22Rv1 (cell line): ENCODE measurements around the gene KRT33A.
"Not testable (repeated sequence)": the region's sequence is repeated elsewhere in the genome, so short reads cannot be mapped to it uniquely, and the experiment has no call there.

Source experiments
- H3K27ac ChIP-seq: fragments of 450-650 bp; 2 replicates; pipeline ENCODE4 v1.5.1; 2017
- ZFX ChIP-seq: fragments of 450-650 bp; IDR thresholded peaks from 2 replicates; pipeline ENCODE4 v1.6.1; 2017; ENCODE audit warnings: antibody characterized with exemption, borderline replicate concordance
- TF ChIP-seq, protein P1 (sequence below): fragments of 450-650 bp; IDR thresholded peaks from 2 replicates; pipeline ENCODE4 v1.5.1; 2017; ENCODE audit warnings: mild to moderate bottlenecking

Gene KRT33A

DNA sequence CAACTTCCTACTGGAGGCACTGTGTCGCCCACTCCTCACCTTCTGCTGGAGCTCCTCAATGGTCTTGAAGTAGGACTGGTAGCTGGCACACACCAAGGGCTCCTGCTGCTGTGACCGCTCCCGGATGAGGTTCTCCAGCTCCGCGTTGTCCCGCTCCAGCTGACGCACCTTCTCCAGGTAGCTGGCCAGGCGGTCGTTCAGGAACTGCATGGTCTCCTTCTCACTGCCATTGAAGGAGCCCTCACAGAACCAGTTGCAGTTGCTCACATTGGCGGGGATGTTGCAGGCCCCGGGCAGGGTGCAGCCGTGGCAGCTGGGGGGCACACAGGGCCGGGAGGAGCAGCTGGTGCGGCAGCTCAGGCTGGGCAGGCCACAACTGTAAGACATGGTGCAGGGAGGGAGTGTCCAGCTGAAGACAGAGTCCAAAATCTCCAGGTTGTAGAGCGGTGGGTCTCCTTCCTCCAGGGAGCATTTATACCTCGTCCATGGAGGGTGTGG, at the start of gene KRT33A:
KRT33A (minus strand) TSS at position 448 of the 498 bp plus-strand sequence; CDS start at position 387, 61 bp downstream.
- not testable (repeated sequence) for H3K27ac ChIP-seq

DNA sequence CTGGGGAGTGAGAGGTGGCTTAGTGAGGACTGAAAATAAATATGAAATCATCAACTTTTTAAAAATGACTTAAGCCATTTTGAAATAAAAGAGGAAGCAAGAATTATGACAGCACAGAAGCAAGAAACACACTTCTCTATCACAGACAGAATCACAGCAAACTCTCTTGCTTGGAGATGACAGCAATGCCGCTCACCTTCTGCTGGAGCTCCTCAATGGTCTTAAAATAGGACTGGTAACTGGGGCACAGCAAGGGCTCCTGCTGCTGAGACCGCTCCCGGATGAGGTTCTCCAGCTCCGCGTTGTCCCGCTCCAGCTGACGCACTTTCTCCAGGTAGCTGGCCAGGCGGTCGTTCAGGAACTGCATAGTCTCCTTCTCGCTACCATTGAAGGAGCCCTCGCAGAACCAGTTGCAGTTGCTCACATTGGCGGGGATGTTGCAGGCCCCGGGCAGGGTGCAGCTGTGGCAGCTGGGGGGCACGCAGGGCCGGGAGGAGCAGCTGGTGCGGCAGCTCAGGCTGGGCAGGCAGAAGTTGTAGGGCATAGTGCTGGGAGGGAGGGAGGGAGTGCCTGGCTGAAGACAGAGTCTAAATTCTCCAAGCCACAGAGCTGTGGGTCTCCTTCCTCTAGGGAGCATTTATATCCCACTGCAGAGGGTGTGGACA, 46.5 kb upstream of the KRT33A start, which contains the start of gene KRT31:
KRT31 (minus strand) TSS at position 613 of the 665 bp plus-strand sequence; CDS start at position 544, 69 bp downstream.
- TF ChIP-seq, protein P1, sequence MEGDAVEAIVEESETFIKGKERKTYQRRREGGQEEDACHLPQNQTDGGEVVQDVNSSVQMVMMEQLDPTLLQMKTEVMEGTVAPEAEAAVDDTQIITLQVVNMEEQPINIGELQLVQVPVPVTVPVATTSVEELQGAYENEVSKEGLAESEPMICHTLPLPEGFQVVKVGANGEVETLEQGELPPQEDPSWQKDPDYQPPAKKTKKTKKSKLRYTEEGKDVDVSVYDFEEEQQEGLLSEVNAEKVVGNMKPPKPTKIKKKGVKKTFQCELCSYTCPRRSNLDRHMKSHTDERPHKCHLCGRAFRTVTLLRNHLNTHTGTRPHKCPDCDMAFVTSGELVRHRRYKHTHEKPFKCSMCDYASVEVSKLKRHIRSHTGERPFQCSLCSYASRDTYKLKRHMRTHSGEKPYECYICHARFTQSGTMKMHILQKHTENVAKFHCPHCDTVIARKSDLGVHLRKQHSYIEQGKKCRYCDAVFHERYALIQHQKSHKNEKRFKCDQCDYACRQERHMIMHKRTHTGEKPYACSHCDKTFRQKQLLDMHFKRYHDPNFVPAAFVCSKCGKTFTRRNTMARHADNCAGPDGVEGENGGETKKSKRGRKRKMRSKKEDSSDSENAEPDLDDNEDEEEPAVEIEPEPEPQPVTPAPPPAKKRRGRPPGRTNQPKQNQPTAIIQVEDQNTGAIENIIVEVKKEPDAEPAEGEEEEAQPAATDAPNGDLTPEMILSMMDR, result no peak
- no peak for TF ChIP-seq ZFX
- H3K27ac ChIP-seq, result no peak within 1 kb of the TSS

DNA sequence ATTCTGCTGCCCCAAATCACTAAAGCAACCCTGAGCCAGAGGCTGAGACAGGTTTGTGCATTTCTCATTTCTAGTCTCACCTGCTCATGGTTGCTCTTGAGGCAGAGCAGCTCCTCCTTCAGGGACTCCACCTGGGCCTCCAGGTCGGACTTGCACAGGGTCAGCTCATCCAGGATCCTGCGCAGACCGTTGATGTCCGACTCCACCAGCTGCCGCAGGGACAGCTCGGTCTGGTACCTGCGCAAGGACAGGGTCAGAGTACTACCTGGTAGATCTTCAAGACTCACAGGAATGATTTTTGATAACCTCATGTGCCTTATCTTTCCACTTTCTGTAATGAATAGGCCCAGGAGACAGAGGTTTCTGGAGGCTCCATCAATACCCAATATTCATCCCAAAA, 45.7 kb upstream of the KRT33A start:
- no peak overlapping the region for H3K27ac ChIP-seq

DNA sequence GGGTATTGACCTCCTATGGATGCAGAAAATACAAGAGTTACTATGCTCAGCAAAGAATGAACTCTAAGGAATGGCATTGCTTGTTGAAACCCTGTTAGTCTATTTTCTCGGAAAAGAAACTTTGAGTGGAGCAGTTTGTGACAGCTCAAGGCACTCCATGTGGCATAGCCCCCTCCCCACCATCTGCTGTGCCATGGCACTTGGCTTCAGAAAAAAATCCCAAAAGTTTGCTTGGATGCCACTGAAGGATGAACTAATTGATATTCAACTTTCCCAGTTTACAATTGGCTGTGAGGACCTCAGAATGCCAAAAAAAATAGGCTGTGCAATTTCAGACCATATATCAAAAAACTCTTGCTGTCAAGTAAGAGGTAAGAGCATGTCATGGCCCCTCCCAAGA, 45.0 kb upstream of the KRT33A start:
- TF ChIP-seq ZFX, result no peak
- TF ChIP-seq, protein P1, result no peak

More for the DNA sequence above, 45.7 kb upstream of the KRT33A start:
- TF ChIP-seq, protein P1, result no peak
- TF ChIP-seq ZFX, result no peak

DNA sequence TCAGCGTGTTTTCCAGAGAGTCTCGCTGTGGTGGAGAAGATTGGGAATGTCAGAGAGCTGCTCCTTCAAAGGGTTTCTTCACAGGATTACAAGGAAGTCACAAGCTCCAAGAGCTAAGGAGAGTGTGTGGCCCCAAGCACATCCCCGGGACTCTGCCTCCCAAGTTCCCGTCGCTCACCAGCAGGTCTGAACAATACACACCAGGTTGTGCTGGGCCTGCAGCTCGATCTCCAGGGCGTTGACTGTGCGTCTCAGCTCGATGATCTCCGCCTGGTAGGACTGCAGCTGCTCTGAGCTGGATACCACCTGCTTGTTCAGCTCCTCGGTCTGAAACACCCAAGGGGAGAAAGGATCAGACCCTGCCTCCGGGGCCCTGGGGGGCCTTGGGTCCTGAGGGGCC, 44.4 kb upstream of the KRT33A start:
- H3K27ac ChIP-seq, result not testable (repeated sequence)

More for the DNA sequence above, 45.0 kb upstream of the KRT33A start:
- no peak overlapping the region for H3K27ac ChIP-seq

DNA sequence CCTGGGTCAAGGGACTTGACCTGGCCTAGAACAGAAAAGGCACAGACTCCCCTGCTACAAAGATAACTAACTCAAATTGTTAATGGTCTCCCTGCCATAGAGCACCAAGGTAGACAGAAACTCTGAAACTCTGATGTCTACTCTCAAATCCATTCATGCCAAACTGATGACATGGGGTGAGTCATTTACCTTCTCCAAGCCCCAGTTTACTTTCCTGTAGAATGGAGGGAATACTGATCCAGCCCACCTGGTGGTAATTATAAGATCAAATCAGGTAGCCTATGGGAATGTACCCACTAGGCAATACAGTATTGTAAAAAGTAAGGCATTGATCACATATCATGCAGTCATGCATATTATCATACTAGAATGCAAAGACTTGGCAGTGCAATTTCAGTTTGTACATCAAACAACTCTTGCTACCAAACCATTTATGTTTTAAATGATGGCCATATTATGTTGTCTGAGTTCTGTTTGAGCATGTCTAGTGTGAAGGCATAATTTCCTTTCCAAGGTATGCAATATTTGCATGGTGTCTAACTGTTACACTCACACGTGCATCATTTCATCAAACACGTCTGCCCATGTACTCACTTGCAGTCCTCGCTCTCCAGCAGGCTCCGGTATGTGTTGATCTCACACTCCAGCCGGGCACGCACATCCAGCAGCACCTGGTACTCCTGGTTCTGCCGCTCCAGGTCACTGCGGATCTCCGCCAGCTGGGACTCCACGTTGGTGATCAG, 43.8 kb upstream of the KRT33A start:
- TF ChIP-seq, protein P1, result no peak
- TF ChIP-seq ZFX, result no peak
- H3K27ac ChIP-seq, result no peak overlapping the region

DNA sequence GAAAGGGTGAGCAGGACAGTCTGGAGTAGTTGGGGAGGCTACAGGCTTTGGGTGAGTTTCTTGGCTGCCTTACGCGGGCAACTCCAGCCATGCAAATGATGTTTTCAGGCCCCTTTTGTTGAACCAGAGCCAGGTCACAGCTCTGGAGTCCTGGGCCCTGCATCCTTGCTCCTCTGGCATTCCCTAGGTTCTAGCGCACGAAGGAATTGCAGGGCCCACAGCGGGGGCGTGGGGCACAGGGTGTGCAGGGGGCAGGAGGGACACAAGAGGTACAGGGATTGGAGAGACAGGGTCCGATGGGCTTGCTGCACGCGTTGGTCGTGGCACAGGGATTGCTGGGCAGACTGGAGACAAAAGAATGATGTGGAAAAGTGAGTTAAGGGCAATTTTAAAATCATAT, 43.2 kb upstream of the KRT33A start:
- TF ChIP-seq, protein P1, result no peak
- no peak for TF ChIP-seq ZFX
- no peak overlapping the region for H3K27ac ChIP-seq

DNA sequence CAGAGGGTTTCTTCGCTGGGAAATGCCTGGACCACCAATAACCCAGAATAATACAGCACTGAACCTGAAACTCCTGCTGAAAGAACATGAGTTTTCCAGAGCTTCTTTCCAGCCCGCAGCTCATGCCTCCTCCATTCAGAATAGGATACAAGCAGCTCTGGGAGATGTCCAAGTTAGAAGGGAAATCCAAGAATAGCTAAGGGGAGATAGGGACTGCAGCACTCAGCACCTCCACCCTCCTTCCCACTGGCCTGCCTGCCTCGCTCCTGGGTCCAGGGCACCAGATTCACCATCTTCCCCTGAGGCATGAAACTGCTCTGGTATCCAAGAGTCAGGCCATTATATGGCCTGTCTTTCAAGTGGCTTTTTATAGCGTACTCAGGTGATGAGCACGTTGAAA, 42.7 kb upstream of the KRT33A start:
- H3K27ac ChIP-seq, result no peak overlapping the region
- TF ChIP-seq, protein P1, result no peak
- TF ChIP-seq ZFX, result no peak
